ENCODE results near the gene RPAP3.
"Not testable (repeated sequence)": the region's sequence is repeated elsewhere in the genome, so short reads cannot be mapped to it uniquely, and the experiment has no call there.

Gene RPAP3

DNA sequence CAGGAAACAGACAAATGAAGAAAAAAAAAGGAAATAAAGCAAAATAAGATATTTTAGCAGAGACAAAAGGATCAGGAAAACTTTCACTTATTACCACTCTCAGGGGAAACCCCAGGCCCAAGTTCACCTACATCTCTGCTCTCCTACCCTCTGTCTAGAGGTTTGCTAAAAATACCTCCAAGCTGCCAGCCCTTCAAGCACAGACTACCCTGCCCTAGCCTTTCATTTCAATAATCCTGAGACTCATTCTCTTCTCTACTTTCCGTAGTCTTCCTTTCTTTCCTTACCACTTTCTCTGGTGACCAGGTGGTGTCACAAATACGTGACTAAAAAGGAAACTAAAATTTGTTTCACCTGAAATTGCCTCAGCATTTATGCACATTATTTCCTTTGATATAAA is 33.8 kb downstream of the RPAP3 start:
- DNase-seq (ENCODE audit: low spot score) = no peak

DNA sequence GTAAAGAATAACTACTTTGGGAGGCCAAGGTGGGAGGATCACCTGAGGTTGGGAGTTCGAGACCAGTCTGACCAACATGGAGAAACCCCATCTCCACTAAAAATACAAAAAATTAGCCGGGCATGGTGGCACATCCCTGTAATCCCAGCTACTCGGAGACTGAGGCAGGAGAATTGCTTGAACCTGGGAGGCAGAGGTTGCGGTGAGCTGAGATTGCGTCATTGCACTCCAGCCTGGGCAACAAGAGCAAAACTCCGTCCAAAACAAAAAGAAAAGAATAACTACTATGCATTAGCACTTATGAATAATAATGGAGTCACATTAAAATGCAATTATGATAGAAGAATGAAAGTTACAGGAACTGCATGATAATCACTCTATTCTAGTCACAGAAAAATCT is 37.9 kb downstream of the RPAP3 start:
- not testable (repeated sequence) for DNase-seq (ENCODE audit: low spot score)

DNA sequence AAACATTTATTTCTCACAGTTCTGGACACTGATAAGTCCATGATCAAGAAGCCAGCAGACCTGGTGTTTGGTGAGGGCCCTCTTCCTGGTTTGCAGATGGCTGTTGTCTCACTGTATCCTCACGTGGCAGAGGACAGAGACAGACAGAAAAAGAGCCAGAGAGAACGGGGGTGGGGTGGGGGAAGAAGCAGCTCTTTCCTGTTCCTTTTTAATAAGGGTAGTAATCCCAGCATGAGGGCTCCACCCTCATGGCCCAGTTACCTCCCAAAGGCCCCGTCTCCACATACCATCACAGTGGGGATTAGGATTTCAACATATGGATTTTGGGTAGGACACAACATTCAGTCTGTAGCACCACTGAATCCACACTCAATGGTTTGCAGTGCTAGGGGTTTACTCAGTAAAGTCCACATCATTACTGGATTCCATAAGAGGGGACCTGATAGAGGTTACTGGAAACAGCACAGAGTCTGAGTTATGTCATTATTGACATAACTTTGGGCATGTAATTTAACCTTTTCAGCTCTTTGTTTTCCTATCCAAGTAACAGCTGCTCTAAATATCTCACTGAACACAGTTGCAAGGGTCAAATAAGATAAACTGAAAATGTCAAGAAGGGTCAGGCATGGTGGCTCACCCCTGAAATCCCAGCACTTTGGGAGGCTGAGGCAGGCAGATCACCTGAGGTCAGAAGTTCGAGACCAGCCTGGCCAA is 53.2 kb downstream of the RPAP3 start:
- DNase-seq (ENCODE audit: low spot score) = peak; percentile 26

DNA sequence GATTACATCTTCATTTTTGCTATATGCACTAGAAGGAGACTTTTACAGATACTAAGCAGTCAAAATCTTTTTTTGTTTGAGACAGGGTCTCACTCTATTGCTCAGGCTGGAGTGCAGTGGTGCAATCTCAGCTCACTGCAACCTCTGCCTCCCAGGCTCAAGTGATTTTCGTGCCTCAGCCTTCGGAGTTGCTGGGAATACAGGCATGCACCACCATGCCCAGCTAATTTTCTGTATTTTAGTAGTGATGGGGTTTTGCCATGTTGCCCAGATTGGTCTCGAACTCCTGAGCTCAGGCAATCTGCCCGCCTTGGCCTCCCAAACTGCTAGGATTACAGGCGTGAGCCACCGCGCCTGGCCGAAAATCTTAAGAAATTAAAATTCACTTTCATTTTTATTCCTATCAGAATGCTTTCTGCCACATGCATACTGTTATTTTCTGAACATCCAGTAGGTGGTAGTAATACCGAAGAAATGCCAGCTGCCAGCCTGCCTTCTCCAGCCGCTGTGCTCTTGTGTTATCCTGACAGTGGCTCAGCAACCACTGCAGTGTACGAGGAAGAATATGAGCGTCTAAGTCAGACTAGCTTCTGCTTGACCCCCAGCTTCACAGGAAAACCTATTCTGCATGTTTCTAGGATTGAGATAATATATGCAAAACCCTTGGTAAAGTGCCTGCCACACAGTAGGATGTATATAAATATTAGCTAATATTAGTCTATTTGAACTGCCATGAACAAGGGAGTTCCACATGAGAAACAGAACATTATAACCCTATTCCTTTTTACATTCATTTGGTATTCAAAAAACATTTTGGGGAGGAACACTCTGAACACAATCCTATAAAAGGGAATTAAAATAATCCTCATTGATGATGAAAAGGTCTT is 54.2 kb downstream of the RPAP3 start:
- DNase-seq (ENCODE audit: low spot score) = peak; percentile 71

DNA sequence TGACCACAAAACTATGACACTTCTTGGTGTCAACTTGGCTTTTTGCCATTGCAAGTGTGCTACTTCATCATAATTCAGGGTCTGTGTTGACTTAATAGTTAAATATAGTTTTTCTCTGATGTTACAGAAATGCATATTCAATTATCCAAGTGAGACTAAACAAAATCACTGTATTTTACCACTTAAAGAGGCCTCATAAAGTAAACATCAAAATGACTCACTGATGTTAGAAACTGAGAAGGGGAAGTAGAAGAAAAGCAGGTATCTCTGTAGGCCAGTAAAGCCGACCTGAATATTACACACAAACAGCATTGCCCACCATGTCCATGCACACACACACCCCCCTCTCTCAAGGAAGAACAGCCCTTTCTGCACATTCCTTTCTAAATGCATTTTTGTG is 55.4 kb downstream of the RPAP3 start:
- DNase-seq (ENCODE audit: low spot score) = no peak

DNA sequence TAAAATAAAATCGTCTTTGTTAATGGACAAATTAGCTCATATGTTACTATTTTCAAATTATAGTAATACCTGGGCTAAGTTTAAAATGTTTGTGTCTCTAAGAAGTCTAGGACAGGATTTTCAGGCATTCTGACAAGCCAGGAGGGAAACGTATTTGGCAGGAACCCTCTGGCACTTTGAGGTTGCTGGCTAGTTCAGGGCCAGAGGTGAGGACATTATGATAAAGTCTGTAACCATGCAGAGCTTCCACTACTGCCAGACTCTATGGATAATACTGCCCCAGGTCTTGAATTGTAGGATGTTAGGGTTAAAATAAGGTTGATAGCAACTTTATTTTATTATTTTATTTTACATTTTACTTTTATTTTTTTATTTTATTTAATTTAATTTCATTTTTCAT is 56.4 kb downstream of the RPAP3 start:
- DNase-seq (ENCODE audit: low spot score) = no peak

DNA sequence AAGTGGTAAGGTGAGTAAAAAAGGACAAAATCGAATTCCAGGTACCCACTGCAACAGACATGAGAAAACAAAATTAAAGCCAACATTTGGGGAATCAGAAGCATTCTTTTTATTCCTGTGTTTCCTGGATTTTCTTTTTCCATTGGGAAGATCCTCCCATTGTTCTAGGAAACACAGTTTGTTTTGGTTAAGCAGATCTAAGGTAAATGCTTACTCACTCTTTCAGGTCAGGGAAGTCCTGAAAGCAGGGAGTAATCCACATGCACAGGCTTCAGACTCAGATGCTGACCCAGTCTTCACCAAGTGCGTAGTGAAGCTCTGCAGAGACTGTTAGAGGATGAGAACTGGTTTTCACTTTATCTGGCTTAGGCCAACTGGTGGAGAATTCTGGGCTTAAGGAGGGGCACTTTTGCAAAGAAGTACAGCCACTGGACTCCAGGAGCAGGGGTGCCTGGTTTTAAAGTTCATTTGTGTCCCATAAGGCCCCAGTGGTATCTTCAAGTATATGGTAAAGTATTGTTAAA is 57.7 kb downstream of the RPAP3 start:
- no peak for DNase-seq (ENCODE audit: low spot score)

DNA sequence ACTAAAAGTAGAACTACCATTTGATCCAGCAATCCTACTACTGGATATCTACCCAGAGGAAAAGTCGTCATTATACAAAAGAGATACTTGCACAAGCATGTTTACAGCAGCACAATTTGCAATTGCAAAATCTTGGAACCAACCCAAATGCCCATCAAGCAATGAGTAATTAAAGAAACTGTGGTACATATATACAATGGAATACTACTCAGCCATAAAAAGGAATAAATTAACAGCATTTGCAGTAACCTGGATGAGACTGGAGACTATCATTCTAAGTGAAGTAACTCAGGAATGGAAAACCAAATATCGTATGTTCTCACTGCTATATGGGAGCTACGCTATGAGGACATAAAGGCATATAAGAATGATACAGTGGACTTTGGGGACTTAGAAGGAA is 63.5 kb downstream of the RPAP3 start:
- not testable (repeated sequence) for DNase-seq (ENCODE audit: low spot score)

DNA sequence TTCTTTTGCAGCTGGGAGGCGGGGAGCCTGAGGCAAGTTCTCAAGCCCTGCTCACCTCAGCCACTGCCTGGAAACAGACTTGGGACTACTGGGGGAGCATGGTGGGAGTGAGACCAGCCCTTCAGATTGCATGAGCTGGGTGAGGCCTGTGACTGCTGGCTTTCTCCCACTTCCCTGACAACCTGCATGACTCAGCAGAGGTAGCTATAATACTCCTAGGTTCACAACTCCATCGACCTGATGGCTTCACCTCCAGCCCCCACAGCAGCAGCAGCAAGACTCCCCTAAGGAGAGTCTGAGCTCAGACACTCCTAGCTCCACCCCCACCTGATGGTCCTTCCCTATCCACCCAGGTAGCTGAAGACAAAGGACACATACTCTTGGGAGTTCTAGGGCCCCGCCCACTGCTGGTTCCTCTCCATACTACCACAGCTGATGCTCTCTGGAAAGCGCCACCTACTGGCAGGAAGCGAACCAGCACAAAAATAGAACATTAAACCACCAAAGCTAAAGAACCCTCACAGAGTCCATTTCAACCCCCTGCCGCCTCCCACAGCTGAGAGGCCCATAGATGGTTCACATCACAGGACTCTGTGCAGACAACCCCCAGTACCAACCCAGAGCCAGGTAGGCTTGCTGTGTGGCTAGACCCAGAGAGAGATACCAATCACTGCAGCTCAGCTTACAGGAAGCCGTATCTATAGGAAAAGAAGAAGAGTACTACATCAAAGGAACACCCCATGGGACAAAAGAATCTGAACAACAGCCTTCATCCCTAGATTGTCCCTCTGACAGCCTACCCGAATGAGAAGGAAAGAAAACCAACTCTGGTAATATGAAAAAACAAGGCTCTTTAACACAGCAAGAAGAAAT is 68.7 kb downstream of the RPAP3 start:
- DNase-seq (ENCODE audit: low spot score) = no peak

DNA sequence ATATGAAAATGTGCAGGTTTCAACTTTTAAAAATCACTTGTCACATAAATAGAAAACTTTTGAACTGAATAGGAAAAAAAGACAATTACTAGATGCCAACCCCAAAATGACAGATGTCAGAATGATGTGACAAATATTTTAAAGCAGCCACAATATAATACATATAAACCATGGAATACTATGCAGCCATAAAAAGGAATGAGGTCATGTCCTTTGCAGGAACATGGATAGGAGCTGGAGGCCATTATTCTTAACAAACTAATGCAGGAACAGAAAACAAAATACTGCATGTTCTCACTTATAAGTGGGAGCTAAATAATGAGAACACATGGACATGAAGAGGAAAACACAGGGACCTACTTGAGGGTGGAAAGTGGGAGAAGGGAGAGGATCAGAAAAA is 70.1 kb downstream of the RPAP3 start:
- DNase-seq (ENCODE audit: low spot score) = not testable (repeated sequence)

DNA sequence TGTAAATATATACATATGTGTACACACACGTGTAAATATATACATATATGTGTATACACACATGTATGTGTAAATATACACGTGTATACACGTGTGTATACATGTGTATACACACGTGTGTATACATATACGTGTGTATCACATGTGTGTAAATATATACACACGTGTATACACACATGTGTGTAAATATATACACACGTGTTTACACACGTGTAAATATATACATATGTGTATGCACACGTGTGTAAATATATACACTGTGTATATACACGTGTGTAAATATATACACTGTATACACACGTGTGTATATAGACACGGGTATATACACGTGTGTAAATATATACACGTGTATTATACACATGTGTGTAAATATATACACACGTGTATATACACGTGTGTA is 71.7 kb downstream of the RPAP3 start:
- no peak for DNase-seq (ENCODE audit: low spot score)

DNA sequence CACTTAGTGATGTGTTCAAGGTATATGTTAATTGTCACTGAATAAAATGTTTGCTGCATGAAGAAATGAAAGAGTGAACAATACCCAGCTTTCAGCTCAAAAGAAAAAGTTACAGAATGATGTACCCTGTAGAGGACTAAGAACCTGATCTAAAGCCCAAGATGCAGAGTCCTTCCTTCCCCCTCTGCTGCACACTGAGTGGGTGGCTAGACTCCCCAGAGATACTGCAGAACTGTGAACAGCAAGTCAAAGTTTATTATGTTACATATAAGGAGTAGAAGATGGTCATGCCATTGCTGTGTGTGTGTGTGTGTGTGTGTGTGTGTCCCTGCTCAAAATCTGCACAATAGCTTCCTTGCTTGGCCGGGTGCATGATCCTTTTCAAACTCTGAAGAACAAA is 83.9 kb downstream of the RPAP3 start:
- no peak for DNase-seq (ENCODE audit: low spot score)

DNA sequence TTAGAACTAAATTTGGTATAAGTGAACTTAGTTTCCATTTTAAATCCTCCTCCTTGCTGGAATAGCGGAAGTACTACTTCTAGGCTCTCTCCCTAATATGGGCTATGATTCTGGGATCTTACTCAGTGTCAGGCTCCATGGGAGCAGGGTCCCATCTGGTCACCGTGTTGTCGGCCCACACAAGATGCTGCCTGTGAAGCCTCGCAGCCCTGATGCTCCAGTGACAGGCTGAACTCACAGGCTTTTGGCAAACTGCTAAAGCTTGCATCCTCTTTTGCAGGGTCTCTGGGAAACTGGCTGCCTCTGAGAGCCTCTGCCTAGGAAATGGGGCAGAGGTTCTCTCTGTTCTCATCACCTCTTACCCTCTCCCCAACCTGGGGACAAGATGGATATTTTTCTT is 88.4 kb downstream of the RPAP3 start:
- no peak for DNase-seq (ENCODE audit: low spot score)

DNA sequence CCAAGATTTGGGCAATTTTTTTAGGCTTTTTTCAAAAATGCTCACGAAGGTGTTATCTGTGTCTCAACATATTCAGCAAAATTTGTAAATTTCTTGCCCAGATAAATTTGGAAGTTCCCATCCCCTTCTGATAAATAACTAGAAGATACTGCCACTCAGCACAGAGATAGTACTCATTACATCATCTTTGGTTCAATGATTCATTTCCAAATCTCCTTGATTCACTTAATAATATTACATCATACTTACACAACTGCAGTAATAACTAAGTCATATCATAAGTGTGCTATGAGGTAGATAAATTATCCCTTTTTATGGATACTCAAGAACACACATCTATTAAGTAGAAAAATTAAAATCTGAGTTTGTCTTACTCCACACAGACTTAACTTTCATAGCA is 89.4 kb downstream of the RPAP3 start:
- DNase-seq (ENCODE audit: low spot score) = no peak

DNA sequence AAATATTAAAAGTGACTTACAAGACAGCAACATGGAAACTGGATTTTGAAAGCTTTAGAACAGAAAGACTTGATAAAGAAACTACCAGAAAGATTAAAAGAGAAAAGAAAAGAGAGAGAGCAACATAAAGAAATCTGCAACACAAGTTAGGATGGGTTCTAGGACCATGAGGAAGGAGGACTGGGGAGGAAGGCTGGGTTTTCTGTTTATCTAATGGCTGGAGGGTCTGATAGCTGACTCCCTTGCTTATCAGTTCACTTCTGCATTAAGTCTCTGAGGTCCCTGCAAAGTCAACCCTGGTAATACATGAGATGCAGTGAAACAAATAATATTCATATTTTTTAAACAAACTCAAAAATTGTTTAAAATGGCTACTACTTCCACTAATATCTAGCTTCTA is 90.1 kb downstream of the RPAP3 start:
- no peak for DNase-seq (ENCODE audit: low spot score)

DNA sequence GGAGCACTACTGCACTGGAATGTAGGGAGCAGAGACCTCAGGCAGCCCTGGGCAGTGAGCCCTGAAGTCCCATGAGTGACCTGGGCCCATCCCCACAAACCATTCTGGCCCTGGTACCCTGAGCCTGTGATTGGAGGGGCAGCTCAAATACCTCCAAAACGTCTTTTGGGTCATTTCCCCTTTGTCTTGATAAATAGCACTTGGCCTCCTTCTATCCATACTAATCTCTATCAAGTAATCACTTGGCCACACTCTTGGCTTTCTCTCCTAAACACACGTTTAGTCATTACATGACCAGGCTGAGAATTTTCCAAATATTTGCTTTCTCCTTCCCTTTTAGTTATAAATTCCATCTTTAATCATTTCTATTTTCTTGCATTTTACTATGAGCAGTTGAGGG is 91.3 kb downstream of the RPAP3 start:
- no peak for DNase-seq (ENCODE audit: low spot score)

DNA sequence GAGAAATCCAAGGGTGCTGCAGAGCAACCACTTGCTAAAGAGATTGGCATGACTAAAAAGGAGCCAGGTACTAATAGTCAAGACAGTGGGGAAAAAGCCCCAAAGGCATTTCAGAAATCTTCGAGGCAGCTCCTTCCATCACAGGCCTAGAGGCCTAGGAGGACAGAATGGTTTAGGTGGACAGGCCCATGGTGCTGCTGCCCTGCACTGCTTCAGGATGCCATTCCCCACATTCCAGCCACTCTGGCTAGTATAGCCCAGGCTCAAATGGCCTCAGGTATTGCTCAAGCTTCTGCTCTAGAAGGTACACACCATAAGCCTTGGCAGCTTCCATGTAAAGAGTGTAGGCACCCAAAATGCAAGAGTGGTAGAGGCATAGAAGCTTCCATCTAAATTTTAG is 92.9 kb downstream of the RPAP3 start:
- DNase-seq (ENCODE audit: low spot score) = no peak

DNA sequence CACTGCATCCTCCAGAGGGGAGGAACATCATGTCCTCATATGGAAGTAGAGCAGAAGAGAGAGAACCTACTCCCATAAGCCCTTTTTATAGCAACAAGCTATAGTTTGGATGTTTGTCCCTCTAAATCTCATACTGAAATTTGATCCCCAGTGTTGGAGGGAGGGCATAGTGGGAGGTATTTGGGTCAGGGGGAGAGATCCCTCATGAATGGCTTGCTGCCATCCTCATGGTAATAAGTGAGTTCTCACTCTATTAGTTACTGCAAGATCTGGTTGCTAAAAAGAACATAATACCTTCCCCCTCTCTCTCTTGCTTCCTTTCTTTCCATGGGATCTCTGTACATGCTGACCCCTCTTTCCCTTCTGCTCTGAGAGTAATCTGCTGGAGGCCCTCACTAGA is 93.9 kb downstream of the RPAP3 start:
- no peak for DNase-seq (ENCODE audit: low spot score)
